Right ventricle myocardium inferior (tissue), 1 donor: ENCODE data around the gene C1orf21. TPM values are rescaled to one million over a fixed set of nuclear protein-coding genes. Genes with fewer than 3 reads are reported as not detected.

Experiments used
- ATAC-seq: fragments of 200-7000 bp; cut with Tn5 transposase; one replicate; pipeline ENCODE4 v1.9.1; 2020; ENCODE audit warnings: mild to moderate bottlenecking, moderate library complexity
- DNase-seq: peaks from one replicate; pipeline ENCODE4 v3.0.0; 2021; ENCODE audit errors: missing footprints
- intact Hi-C: fragments of 100-400 bp; cut with DNase I; formaldehyde crosslinking; loops from one replicate; pipeline ENCODE4 v1.11.0; 2022
- total RNA-seq: library from RNA; stranded (reverse); fragmentation: NEBNext Ultra II Directional; extraction: Animal tissue kit (Norgen Biotek cat#: 25700); gene quantifications from one replicate; pipeline ENCODE4 v1.2.1, GENCODE V29; 2021
- donor health status: DM: no; HTN: yes; CAD: no; lungs with severe emphysema.

C1orf21 gene
- total RNA-seq, 1 donor from 2014 or later: 54.5 TPM

DNA sequence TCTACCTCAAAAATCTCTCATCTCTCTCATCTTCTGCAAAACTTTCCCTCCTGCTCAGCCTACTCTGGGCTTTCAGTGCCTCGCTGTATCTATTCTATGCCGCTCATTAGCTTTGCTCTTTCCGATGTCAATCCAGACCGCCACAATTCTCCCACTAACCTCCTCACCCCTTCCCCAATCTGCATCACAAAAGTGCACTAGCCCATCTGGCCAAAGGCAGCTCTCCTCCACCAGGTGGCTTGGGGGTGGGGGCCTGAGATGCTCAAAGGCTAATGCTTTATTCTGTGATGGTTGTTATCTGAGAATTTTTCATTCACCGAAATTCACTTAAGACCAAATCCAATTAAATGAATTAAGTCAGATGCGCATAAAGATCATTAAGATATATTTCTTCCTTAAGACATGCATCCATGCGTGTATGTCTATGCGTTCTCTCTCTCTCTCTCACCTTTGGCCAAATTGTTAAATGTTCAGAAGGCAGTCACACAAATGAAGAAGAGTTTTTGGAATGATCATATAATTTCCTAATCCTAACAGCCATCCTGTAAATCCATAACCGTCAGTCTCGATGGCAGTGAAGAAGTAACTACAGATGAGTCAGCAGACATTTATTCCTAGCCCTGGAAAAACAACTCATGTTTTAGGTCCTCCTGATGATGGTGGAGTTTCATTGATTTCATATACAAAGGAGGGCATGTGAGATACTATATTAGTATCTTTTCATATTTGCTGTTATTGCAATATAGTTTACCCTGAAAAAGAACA, 111.3 kb downstream of the C1orf21 start:
- ATAC-seq (no peak), DNase-seq (no peak)
- intact Hi-C loops: no loop called here

DNA sequence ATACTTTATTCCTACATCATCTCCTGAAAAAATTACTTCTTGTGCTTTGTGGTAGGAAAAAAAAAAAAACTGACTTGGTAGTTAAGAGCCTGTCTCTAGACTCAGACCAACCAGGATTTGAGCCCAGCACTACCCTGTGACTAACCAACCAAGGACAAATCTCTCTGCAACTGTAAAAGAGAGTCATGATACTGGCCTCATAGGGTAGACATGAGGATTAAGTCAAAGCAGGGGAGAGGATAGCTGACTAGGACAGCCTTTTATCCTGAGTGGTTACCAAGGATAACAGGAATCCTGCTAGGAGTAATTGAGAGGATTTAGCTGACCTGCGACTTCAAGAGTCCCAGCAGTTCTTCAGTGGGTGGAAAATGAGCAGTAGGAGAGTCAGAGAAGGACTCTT, 112.8 kb downstream of the C1orf21 start:
- ATAC-seq (no peak), DNase-seq (no peak)
- intact Hi-C loops: no loop called here

DNA sequence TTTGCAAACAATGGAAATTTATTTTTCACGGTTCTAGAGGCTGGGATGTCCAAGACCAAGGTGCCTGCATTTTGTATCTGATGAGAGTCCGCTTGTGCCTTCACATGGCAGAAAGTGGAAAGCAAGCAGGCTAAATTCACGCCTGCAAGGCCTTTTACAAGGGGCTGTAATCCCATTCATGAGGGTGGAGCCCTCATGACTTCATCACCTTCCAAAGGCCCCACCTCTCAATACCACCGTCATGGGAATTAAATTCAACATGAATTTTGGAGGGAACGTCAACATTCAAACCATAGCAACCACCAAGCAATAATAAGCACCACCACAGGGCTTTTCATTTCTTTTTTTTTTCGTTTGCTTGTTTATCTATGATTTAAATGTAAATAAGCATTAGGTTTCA, 115.3 kb downstream of the C1orf21 start:
- intact Hi-C loops: no loop called here
- DNase-seq (no peak), ATAC-seq (no peak)

DNA sequence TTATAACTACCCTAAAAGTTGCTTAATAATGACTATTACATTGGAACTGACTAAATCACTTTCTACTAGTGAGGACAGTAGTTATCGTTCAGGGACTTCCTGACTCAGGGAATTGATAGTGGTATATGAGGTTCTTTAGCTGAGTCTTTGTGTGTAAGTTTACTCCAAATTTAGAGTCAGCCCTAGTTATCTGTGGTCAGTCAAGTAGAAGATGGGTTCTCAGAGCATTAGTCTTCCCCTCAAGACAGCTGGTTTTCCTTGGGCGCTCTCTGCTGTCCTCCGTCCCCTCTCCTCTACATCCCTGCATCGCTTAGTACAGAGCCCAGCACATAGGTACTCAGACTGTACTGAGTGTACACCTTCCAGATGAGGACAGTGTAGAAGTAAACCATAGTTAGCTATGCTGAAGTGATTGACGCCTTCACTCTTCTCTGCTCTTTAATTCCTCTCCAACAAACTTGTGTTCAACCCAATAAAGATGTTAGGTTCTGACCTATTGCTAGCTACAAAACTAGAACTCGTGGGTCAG, 116.5 kb downstream of the C1orf21 start:
- DNase-seq (no peak), ATAC-seq (peak; percentile 39)
- intact Hi-C loops: no loop called here

DNA sequence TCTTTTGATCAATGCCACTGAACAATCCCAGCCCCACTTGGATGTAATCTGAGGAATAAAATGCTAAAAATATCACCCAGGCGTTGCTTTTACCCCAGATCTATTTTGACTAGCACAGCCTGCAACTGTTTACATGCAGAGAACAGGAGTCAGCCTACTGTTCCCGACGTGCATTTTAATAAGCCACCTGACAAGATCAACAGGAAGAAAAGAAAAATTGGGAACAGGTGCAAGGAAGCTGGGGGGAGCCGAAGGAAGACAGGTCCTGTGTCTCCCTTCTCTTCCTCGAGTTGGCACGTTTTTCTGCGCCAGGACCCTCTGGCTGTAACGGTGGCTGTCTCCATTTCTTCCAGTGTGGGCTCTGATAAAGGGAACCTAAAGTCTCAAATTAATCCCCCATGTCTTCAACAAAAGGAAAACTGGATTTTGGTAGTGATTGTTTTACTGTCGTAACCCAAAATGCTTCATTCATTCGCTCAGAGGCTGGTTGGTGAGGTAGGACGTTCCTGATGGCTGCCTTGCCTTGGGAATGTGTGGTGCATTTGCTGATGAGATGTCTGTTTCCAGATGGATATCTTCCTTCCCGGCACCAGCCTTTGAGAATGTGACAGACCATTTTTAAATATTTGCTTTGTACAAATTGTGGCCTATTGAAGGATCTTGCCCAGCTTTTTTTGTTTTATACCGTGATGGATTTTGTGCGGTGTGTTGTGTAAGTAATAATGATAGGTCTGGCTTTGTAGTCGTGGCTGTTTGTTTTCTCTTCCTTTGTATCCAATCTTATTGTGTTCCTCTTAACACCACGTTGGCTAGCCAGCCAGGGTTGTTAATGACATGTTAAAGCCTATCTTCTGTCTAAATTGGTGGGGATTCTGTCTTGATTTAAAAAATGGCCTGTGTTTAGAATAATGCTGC, 117.5 kb downstream of the C1orf21 start:
- ATAC-seq (peak; percentile 45), DNase-seq (no peak)
- intact Hi-C loops: no loop called here

DNA sequence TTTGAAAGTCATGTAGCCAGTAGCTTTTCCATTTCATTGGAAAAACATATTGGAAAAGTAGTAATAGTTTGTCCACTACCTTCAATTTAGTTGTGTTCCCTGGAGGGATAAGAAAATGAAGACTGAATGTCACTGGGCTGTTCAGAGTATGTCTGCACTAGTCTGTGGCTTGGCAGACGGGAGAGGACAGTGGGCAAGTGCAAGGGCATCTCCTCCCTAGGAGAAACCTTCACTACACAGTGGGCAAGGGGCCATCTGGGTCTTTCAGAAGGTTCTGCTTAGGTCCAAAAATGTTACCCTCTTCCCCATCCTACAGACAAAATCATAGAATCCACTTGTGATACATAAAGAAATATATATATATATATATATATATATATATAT, 118.1 kb downstream of the C1orf21 start:
- no peak for ATAC-seq
- intact Hi-C loops: loop anchor here (5.0 kb wide), 1 partner anchor 57 kb away; no protein-coding TSS in a partner anchor
- no peak for DNase-seq

DNA sequence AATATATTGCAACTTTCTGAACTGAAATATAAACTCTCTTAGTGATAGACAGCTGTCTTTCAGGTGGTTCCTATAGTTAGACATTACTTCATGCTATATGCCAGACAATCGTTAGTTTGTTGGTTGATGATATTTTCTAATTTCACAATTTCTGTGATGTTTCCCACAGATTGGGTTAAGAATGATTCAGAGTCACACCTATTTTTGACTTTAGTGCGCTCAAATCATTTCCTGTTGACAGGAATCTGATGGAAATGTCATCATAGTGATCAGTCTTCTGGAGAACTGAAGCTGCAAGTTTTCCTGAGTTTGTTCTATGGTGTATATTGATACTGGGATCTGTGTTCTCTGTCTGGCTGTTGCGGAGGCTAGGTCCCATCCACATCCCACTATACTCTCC, 119.7 kb downstream of the C1orf21 start:
- ATAC-seq: no peak
- DNase-seq: no peak
- intact Hi-C loops: loop anchor here (5.0 kb wide), 1 partner anchor 56 kb away; no protein-coding TSS in a partner anchor

DNA sequence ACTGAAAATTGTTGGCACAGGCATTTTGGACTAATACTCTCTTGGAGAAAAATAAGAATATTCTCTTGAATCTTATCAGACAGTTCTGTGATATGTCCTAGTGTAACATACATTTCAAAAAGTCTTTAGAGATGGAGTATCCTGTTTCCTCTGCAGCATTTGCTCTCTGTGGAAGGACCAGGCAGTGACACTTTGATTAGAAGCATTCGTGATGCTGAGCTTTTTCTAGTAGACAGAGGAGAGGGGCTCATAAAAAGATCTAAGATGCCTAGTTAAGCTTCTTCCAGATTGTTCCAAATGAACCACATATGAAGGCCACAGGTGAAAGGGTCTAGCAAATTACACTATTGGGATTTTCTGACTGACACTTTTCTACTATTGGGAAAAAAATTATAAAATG, 120.3 kb downstream of the C1orf21 start:
- intact Hi-C loops: loop anchor here (5.0 kb wide), 1 partner anchor 55 kb away; no protein-coding TSS in a partner anchor
- DNase-seq: no peak
- ATAC-seq: no peak

DNA sequence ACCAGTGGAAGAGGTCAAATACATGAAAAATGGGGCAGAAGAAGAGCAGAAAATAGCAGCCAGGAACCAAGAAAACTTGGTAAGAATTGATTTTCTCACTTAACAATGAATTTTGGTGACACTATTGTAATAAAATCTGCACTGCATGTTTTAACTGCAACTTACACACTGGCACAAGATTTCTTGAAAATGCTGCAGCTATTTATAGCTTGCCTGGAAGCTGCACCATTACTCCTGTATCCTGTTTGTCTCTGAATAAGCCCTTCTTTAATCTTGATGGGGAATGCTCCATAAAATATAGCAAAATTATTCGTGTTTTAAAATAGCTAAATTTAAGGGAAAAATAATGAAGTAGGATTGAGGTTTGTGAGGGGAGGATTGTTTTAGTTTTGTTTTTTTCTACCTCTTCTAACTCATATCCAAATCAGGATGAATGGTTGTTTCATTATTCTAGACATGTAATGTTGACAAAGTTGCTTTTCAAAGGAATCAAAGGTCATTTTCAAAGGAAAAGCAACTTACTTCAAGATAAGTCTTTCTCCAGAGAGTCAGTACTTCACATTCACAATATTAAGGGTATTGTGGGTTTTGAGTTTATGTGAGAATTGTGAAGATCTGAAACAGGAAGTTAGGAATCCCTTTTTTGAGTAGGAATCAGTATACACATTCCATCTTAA, 120.9 kb downstream of the C1orf21 start:
- DNase-seq (no peak), ATAC-seq (no peak)
- intact Hi-C loops: loop anchor here (5.0 kb wide), 1 partner anchor 55 kb away; no protein-coding TSS in a partner anchor

DNA sequence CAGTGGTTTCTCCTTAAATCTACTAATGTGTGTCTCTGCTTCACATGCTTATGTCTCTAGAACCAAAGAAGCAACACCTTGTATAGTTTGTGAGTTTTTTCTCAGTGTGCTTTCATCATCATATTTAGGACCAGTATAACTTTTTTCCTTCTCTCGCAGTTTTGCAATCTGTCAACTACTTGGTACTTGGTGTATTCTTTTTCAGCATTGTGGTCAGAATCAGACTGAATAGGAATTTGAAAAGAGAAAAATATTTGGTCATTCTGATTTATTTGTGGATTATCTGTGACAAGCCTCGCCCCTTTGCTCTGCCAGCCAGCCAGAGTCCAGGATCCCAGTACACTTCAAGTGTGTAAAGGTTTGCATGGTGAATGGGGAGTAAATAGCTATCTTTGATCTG, 122.3 kb downstream of the C1orf21 start:
- ATAC-seq (no peak), DNase-seq (no peak)
- intact Hi-C loops: loop anchor here (5.0 kb wide), 1 partner anchor 53 kb away; no protein-coding TSS in a partner anchor

DNA sequence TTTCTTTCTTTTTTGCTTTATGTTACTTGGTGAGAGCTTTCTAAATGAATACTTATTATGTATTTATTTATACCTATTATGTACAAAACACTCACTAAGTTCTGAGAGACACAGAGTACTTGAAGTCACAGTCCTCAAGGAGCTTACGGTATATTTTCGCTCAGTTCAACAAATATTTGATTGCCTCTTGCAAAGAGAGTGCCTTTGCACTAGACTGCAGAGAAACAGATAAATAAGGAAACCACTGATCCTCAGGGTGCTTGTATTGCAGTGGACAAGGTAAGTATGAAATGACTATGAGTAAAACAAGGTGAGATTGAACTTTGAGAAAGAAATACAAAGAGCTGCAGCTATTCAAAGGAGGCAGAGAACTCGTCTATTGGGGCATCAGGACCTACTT, 123.3 kb downstream of the C1orf21 start:
- no peak for ATAC-seq
- DNase-seq: no peak
- intact Hi-C loops: no loop called here

DNA sequence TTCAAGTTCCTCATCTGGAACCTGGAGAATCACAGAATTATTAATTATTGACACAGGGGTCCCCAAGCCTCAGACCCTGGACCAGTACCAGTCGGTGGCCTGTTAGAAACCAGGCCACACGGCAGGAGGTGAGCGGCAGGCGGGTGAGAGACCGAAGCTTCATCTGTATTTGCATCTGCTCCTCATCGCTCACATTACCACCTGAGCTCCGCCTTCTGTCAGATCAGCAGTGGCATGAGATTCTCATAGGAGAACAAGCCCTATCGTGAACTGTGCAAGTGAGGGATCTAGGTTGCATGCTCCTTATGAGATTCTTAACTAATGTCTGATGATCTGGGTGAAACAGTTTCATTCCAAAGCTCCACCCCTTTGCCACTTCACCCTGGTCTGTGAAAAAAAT, 125.9 kb downstream of the C1orf21 start:
- intact Hi-C loops: no loop called here
- no peak for ATAC-seq

DNA sequence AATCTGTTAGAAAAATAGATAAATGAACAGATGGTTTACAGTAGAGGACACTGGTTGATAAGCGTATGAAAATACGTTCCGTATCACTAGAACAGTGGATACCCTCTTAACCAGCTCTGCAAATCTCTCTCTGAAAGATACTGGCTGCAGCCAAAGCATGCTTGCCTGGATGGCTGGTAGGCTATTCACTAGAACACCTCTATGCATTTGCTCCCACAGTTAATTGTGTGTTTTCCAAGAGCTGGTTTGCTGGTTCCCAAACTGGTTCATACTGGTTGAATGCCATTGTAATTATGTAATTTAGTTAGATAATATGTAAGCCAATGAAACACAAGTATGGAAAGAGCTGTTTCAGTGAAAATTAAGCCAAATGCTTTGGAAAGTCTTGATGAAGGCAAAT, 126.6 kb downstream of the C1orf21 start:
- DNase-seq: no peak
- ATAC-seq: no peak
- intact Hi-C loops: no loop called here

More for the DNA sequence above, 125.9 kb downstream of the C1orf21 start:
- no peak for DNase-seq

DNA sequence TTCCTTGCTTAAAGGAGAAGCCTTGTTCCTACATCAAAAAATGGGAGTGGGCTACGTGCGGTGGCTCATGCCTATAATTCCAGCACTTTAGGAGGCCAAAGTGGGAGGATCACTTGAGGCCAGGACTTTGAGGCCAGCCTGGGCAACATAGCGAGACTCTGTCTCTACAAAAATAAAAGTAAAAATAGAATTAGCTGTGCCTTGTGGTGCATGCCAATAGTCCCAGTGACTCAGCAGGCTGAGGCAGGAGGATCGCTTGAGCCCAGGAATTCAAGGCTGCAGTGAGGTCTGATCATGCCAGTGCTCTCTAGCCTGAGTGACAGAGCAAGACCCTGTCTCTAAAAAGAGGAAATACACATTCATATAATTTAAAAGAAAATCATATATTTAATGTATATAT, 127.1 kb downstream of the C1orf21 start:
- intact Hi-C loops: no loop called here
- ATAC-seq (peak; percentile 66), DNase-seq (no peak)

DNA sequence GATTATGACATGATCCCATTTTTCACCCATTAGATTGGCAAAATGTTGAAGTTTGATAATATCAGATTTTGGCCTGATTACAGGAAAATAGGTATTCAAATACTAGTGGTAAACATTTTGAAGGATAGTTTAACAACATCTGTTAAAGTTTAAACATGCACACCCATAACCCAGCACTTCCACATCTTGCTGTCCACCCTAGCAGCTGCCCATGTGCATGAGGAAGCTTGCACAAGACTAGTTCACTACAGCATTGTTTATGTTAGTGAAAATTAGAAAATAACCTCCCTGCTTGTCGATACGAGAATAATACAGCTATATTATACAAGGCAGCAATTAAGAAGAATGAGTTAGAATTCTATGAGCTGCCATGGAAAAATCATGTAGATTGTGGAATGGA, 127.6 kb downstream of the C1orf21 start:
- DNase-seq: no peak
- intact Hi-C loops: no loop called here
- ATAC-seq: no peak

DNA sequence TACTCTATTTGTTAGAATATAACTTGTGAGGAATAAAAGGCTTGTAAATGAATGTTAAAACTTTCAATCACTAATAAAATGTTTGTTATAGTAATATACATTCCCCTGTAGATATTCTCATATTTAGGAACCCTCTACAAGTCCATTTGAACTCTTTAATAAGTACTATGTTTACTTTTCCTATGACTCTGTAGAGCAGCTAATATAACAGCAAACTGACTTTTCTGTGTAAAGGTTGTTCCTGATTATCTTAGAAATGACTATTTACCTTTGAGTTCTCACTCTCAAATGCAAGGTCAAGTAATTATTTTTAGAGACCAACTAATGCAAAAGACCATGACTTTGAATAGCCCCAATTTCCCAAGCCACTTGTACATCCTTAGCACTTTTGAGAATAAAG, 130.3 kb downstream of the C1orf21 start:
- no peak for DNase-seq
- intact Hi-C loops: no loop called here
- ATAC-seq: no peak

DNA sequence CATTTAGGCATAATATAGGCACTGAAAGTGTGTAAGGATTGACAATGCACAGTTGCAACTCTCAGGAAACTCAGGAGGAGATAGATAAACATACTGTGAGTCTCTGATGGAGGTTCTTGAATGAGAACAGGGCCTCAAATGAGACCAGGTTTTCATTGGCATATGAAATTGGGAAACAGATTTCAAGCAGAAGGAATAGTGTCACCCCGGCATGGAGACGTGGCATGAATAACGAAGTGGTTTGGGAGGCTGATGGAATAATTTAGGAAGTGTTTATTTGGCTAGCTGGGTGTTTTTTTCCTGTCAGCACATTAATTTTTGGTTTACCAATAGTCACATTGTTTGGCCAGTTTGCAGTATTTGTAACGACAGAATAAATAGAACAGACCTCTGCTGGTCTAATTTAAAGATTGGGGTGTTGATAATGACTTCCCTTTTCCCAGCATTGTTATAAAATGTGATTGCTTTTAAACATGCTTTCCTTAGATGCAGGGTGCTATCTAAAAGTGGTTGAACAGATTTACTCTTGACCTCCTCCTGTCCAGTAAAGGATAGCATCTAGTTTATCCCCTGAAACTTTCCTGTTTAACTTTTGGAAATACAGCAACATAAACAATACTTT, 132.0 kb downstream of the C1orf21 start:
- DNase-seq (no peak), ATAC-seq (no peak)
- intact Hi-C loops: no loop called here

DNA sequence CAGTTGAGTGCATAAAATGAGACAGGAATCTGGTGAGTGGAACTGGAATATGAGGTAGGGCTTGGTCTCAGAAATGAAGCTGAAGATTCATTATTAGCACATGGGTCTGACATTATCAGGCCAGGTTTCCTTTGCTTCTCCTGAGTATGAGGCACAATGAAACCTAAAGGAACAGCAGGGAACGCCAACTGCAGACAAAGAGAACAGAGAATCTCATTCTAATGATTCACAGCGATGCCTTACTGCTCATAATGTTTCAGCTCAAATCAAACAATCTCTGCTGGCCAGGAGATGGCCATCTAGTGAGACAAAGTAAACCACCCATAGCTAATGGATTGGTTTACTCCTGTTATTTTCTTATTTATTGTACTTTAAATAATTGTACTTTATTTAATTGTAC, 133.5 kb downstream of the C1orf21 start:
- intact Hi-C loops: no loop called here
- no peak for DNase-seq
- no peak for ATAC-seq

DNA sequence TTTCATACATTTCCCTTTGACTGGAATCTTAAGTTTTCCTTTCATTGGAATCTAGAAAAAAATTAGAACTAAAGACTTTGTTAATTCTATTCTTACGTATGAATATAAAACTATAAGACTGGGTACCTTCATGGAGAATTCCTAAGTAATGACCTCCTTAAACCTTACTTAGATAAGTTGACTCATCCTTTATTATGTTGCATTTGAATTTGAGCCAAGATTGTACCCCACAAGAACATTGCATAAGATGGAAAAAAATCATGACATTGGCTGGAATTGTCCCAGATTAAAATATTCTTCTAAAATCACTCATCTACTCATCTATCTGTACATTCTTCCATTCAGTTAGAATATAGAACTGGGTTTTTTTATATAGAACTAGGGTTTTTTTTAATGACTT, 137.4 kb downstream of the C1orf21 start:
- no peak for ATAC-seq
- intact Hi-C loops: no loop called here
- no peak for DNase-seq
